OCI-LY7 (cell line): ENCODE measurements around the gene PRRG2.

Experiments
- CTCF ChIP-seq: fragments of 200-600 bp; sonication (generic); conservative IDR thresholded peaks from 2 replicates; pipeline ENCODE4 v1.5.1; 2014; ENCODE audit warnings: mild to moderate bottlenecking, antibody characterized with exemption, low read length, moderate library complexity, mixed read lengths
- EZH2phosphoT487 ChIP-seq: fragments of 200-600 bp; sonication (generic); IDR thresholded peaks from 2 replicates; pipeline ENCODE4 v1.6.1; 2018; ENCODE audit warnings: low read depth, borderline replicate concordance, mild to moderate bottlenecking, mixed run types, antibody characterized with exemption, low read length, moderate library complexity, mixed read lengths

DNA sequence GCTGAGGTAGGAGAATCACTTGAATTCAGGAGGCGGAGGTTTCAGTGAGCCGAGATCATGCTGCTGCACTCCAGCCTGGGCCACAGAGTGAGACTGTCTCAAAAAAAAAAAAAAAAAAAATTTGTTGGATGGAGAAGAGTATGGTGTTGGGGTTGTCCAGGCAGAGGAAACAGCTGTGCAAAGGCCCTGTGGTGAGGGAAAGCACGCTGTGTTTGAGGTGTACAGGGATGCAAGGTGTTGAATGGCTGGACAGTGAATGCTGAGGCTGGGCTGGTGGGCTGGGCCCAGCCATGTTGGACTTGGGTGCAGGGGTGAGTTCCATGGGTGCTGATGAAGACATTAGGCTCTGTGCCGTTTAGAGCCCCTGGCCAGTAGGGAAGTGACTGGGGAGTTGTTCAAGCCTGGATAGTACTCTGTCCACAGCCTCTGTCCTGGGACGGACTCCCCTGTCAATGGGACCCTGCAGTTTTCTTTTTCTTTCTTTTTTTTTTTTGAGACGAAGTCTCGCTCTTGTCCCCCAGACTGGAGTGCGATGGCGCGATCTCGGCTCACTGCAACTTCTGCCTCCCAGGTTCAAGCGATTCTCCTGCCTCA, 28.5 kb downstream of the PRRG2 start:
- TF ChIP-seq CTCF: no peak
- TF ChIP-seq EZH2phosphoT487: no peak
